Stimulated activated naive CD4-positive, alpha-beta T cell treated with Interleukin-2 at 50 U/mL for 16 hours (primary cell): ENCODE results near the gene PTPRF.
A peak's percentile ranks its signal among the peaks of the same experiment; 100 is the strongest.

Source experiments
- DNase-seq: peaks from one replicate; lab custom pipeline; 2025; lab: John Stamatoyannopoulos, UW

Gene PTPRF

DNA sequence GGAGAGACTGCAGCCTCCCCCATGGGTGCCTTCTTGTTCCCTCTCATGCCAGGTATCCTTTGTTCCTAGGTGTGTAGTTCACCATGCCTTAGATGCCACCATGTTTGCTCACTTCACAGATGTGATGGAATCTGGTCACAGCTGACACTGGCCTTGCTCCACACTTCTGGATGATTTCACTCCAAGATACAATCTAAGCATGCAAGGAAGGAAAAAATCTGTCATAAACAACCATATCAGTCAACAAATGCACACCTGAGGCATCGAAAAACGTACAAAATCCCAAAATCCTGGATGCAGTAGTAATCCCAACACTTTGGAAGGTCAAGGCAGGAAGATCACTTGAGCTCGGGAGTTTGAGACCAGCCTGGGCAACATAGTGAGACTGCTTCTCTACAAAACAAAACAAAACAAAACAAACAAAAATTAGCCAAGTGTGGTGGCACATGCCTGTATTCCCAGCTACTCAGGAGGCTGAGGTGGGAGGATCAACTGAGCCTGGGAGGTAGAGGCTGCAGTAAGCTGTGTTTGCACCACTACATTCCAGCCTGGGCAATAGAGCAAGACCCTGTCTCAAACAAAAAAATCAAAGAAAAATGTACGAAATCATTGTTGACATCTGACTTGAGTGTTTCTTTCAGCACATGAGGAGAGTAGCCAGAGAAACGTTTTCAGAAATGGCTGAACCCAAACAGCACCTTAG lies 17.1 kb upstream of the PTPRF start:
- no peak for DNase-seq

DNA sequence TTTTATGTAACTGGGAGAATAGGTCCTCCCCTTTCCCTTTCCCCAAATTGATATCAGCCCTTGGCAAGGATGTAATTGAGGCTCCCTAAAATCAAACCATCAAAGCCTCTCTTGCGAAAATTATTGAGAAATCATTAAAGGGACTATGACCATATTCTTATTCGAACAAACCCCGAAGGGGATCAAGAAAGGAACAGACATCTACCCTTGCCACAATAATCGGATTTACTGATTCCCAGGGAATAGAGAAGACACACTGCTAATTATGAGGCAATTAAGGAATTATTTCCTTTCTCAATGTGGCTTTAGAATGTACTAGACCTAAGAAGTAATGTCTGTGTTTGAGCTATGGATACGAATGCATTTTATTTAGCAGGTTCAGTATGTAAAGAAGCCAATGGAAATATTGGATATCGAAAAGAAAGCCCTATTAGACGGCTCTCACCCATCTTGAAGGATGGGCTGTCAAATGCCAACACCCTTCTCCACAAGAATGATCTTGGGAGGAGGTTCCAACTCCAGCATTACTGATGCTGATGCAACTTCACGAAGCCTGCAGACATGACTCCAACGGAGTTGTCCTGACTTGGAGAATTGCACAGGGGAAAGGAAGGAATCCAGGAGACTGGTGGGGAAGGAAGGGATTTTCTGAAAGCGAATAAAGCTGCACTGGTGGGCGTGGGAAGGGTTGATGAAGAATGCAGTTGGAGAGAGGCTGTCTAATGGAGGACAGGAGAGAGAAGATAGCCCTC lies 11.6 kb upstream of the PTPRF start:
- DNase-seq, result no peak

DNA sequence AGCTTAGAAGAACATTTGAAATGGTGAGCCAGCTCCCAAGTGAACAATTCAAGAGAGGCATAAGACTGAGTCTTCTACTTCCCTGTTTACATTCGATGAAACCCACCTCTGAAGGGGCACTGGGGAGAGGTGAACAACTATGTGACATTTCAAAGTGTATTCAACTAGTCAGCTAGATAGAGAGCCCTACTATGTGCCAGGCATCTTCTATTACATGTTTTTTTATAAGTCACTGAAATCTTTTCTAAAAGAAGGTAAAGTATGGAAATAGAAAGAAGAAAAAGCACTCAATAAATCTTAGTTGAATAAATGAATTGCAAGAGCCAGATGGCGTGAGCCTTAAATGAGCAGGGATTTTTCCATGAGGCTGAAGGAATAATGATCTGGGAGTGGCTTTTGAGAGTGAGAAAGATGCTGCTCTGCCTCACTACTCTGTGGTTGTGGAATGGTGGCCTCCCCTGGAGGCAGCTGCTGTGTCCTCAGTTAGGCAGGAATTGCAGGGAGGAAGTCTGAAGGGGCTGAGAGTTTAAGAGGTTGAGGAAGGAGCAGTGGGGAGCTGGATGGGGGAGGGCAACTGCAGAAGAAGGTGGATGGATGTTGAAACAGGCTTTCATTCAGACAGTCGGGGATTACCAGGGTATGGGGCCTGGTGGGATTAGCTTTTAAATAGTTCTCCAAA lies 10.4 kb upstream of the PTPRF start:
- no peak for DNase-seq

DNA sequence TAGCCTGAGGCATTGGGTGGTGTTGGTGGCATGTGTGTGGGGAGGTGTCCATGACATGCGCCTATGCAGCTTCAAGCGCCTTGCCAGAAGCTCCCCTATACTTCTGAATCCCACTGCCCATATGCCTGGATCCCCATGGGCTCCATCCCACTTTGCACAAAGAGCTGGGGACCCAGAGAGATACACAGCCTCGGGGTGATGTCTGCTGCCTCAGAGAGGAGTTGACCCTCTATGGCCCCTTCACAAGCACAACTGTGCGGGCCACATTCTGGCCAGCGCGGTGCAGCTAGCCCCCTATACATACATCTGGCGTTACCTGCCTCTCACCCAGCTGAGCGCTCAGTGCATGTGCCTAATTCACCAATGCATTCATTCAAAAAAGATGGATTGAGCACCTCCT lies 9.6 kb upstream of the PTPRF start:
- no peak for DNase-seq

DNA sequence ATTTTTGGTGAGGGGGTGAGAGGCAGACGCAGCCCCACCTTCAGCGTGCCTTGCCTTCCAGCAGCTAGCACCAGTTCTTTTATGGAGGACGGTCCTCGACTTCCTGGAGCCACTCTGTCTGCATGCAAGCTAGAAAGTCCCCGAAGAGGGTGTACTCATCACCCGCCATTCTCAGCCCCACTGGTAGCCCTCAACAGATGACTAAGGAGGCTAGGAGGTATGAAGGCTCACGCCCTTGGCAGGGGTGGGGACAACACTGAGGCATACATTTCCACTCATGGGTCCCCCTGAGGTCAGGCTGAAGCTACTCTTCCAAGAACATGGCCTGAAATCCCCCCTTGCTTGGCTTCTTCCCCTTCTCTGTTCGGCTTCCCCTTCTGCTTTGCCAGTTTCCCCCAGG lies 8.9 kb upstream of the PTPRF start:
- DNase-seq, result no peak

DNA sequence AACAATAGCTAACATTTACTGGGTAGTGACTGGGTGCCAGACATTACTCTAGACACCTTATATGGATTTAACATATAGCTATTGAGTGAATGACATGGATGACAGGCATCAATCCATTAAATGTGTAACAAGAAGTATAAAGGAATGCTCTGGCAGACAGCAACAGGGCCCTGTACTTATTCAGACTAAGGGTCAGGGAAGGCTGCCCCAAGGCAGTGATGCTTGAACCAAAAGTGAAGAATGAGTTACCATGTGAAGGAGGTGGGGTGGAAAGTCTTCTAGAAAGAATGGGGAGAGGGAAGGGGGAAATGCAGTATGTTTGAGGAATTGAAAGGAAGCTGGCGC lies 8.3 kb upstream of the PTPRF start:
- no peak for DNase-seq

DNA sequence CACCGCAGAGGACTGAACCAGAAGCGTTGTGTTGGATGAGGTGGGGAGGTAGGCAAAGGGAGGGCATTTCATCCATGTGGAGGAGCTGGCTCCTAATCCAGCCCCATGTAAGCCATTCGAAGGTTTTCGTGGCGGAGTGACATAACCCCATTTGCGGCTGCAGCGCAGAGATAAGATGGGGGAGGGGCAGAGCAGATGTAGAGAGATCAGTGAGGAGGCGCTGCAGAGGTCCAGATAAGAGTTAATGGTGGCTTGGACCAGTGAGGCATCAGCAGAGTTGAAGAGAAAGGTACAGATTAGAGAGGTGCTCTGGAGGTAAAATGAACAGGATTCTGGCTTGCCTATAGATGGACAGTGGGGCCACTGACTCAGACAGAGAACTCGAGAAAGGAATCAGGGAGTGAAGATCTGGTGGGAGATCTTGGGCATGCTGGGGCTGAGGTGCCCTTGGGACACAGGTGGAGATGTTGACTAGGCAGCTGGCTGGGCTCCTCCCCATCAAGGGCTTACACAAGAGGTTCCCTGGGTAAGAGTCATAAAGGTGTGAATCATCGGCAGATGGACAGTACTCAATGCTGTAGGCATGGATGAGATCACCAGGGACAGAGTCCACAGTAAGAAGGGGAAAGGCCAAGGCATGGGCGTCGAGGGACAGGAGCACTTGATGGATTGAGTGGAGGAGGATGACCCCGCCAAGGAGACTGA lies 7.8 kb upstream of the PTPRF start:
- DNase-seq, result no peak

DNA sequence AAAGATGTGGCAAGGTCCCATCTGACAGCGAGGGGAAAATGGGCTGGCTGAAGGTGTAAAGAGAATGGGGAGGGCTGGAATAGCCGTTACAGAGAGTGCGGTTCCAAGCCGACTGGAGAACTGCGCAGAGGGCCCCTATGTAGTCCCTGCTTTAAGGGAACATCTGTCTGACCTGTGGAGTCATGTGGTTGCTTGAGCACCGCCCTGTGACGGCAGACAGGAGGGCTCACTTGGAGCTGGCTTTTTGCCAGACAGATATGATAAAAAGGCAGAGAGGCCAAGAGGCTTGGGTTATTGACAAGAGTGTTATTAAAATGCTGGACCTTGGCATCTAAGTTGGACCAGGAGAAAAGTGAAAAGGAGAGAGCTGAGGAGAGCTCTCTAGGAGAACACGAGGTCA lies 5.9 kb upstream of the PTPRF start:
- DNase-seq, result no peak

DNA sequence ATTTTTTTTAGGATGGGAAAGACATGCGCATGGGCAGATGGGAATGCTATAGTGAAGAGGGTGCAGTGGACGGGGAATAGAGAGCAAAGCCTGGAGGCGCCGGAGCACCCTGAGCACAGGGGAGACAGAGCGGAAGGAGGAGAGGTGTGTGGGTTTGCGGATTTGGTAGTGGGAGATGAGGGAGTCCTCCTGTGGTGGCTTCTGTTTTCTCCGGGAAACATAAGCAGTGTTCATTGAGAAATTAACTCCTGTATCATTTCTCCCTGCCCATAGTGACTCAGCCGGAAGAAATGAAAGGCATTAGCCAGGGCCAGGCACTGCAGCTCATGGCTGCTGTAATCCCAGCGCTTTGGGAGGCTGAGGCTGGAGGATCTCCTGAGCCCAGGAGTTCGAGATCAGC lies 4.7 kb upstream of the PTPRF start:
- DNase-seq, result no peak

DNA sequence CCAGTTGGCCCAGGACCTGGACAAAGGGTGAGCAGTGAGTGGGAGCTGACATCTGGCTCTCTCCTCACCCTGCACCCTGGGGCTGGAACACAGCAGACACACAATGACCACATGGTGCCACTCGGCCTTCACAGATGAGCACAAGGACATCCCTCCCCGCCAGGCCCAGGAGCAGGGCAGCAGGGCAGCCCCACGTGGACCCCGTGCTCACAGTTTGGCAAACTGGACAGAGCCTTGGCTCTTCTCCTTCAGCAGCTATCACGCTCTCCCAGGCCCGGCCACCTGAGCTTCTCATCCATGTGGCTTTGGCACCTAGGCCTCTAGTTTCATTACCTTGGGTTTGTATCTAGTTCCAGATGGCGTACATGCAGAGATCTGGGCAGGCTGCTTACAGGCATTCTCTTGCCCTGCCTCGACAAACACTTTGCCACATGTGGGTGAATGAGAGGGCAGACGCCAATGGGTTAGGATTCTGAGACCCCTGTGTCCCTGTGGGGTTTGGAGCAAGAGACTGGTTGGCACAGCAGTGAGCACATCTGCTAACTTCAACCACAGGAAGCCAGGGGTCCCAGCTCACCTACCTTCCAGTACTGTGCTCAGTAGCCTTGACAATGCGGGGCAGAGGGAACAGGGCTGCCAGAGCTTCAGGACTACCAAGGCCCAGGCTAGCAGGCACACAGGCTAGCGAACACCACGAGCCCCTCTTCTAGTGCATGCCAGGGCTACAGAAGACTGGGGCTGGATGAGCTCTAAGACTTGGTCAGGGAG lies 3.4 kb upstream of the PTPRF start:
- DNase-seq, result no peak

DNA sequence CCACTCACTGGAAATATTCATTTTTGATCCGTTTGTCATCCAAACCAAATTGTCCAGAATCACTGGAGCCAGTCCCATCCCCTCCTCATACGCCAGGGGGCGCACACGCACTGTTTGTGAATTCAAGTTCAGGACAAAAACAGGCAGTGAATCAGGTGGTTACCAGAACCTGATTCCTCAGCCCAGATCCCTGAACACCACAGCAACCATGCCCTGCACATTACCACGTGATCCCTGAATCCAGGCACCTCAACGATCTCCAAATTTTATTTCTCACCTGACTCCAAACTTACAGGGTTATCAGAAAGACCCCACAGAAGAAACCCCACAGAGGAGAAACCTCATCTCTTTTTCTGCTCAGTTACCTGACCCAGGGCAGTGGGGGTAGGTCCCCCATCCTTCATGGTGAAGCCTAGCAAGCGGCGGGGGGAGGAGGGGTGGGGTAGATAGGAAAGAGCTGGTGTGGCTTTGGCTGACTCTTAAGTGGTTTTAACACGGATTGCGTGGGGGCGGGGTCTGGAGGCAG lies 1.4 kb upstream of the PTPRF start:
- DNase-seq, result peak; percentile 69

DNA sequence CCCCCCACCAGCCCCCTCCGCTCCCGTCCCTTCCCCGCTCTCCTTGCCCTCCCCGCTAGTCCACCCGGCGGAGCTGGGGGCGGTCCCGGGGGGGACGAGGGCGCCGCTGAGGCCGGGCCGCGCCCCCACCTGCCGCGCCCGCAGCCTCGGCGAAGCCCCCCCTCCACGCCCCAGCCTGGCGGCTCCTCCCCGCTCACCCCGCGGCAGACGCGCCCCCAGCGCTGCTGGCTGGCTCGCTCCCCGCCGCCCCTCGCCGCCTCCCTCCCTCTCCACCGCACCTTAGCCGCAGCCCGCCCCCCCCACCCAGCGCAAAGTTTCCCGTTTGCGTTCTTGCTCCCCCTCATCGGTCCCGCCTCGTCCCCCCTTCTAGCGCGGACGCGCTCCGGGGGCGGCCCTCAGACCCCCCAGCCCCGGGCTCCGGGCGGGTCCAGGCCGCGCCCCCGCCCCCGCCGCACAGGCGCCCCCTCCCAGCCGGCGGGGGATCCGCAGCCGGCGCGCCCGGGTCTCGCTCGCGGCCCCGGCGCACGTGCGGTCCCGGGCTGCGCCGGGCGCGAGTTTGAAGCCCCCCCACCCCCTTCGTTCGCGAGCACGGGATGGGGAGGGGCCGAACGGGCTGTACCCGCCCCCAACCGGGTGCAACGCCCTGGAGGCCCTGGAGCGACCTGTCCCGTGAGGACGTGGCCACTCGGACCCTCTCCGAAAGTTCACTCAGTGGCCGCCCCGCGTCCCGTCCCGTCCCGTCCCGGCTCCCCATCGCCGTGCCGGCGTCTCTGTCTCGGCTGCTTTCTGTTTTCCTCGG lies 623 bp downstream of the PTPRF start:
- no peak for DNase-seq

DNA sequence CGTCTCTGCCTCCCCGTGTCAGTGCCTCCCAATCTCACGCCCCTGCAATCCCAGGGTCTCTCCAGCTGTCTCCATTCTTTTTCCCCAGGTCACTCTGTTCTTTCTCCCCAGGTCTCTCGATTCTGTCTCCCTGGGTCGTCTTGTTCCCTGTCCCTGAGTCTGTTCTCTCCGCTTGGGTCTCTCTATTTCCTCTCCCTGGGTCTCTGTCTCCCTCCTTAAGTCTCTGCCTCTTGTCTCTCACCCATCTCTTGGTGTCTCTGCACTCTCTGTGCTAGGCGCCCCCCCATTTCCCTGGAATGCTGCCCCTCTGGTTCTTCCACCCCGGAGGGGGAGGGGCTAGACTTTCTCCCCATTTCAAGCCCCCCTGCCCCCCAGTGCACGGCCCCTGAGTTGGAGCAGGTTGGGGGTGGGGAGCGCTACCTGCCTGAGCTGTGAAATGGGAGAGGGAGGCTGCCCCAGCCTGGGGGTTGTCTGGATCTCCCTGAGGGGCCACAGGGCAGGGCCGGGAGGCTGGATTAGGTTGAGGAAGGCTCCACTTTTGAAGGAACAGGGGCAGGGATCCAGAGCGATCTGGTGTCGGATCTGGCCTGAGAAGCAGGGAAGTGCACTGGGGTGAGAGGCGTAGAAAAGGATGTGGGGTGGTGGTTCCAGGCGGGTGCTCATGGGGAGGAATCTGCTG lies 1.4 kb downstream of the PTPRF start:
- no peak for DNase-seq

DNA sequence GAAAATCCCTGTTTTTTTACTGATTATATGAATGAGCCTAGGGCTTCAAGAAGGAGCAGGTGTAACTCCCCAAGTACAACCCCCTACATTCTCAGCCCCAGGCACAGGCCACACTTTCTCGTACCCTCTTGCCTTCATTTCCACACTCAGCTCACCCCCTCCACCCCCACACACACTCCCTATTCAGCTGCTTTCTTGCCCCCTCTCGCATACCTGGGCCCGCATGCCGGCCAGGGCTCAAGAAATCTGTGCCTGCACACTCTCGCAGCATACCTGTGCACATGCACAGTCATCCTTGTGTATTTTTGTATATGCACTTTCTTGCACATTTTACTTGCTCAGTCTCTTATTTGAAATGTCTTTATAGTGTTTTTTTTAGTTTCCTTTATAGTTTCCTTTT lies 2.0 kb downstream of the PTPRF start:
- DNase-seq, result no peak

DNA sequence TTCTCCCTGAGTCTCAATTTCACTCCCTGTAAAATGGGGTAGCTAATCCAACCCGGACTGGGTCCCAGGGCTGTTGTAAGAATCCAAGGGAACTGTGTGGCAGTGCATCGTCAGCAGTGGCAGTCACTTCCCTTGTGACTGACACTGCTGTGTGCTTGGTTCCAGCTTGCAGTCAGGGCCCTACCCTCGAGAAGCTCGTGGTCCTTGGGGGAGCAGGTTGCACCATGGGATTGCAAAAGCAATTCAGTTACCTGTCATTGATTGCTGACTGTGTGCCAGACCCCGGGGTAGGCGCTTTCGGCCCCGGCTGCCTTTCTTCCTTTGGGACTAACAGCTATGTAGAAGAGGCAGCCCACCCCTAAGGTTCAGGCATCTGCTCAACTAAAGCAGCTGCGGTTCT lies 2.9 kb downstream of the PTPRF start:
- DNase-seq, result no peak

DNA sequence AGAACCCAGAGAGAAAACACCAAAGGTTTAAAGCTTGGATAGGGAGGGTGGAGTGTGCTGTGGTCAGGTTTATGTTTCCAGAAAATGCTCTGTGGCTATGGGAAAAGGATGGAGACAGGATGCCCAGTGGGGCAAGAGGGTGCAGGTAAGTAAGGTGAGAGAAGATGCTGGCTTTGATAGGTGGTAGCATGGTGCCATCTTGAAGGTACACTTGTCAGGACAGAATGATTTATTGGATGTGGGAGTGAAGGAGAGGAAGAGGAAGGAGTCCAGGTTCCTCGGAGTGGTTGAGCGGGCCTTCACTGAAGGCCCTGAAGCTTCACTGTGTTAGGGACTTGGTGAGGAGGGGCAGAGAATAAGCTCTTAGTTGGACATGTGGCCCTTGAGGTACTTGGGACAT lies 3.6 kb downstream of the PTPRF start:
- DNase-seq, result no peak

DNA sequence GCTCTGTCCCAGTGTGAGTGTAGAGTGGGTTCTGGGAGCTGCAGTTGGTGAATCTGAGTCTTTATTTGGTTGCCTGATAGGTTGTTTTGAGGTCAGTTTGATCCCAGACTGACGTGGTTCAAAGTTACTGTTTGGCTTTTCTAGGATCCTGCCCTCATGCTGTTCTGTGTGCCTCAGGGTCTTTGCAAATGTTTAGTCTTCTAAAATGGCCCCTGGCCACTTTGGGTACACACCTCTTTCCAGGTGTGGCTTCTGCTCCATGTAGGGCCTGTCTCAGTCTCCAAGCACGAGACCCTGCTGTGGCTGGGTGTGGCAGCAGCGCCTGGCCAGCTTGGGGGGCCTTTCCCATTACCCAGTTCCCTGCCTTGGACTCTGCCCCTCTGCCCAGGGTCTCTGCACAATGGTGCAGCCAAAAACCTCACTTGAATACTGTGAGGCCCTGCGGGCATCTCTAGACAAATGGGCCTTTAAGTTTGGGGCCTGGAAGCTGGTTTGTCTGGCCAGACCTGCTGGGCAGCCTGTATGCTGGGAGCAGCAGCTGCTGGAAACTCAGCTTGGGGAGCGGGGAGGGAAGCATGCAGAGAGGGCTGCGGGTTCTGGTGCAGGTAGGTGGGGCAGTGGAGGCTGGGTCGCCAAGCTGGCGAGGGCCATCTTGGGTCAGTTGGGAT lies 5.6 kb downstream of the PTPRF start:
- DNase-seq, result no peak

DNA sequence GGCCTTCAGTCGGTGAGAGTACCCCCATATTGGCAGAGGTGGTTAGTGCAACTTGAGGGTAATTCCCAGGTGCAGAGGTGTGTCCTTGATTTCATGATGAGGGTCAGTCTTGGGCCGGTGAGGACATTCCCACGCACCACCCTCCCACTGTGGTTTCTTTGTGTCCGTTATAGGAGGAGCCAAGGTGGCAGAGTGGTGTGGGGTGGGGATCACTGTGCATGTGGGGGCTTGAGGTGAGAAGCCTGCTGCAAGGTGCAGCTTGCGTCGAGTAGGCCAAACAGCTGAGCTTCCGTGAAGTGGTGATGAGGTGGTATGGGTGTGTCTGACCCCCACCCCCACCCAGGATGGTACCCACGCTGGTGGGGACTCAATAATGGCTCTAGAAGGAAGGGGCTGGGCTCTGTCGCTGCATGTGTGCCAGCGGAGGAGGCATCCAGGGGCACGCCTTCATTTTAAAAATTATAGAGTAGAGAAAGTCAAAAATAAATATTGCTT lies 6.2 kb downstream of the PTPRF start:
- no peak for DNase-seq

DNA sequence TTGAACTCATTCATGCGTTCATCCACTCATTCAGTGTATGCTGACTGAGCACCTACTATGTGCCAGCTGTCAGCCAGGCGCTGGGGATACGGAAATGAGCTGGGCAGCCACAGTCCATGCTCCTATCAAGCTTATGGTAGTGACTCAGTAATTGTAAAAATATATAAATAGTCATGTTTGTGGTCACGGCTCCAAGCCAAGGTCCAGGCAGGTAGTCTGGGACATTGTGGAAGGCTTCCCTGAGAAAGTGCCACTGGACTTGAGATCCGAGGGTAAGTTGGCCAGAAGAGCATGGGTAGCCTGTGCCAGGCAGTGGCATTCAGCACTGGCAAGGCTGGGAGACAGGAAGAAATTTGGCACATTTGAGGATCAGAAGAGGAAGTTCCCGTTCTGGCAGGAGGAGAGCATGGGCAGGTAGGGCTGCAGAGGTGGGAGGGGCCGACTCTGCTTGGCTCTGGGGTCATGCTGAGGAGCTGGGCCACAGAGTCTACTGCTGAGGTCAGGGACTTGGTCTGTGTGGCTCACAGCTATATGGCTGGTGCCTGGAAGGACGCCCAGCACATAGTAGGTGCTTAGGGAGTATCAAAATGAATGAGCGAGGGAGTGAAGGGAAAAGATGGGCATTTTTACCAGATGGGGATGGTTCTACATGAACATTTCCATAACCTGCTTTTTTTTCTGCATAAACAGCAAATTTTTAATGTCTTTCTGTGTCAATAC lies 6.9 kb downstream of the PTPRF start:
- DNase-seq, result no peak
